Gastroesophageal sphincter (tissue), 3 donors: ENCODE data around the gene FAM13A.

Source experiments
- EP300 ChIP-seq: sonication (generic); formaldehyde crosslinking; IDR thresholded peaks from one replicate; pipeline ENCODE4 v1.6.1; 2017; ENCODE audit warnings: antibody characterized with exemption, mild to moderate bottlenecking
- POLR2A ChIP-seq, 2 donors: fragments of 450-650 bp; IDR thresholded peaks; one replicate each; pipeline ENCODE4 v1.6.1; 2017; ENCODE audit warnings: antibody characterized with exemption in 2 of 2, mild to moderate bottlenecking in 2 of 2, moderate library complexity in 1 of 2
- TF ChIP-seq, protein P1 (sequence below), 4 experiments: fragments of 200-600 bp in 2 of 4; fragments of 450-650 bp in 2 of 4; sonication (generic) in 1 of 4; IDR thresholded peaks; one replicate each; pipeline ENCODE4 v1.5.1; 2017 to 2019; ENCODE audit warnings: antibody characterized with exemption in 4 of 4, mild to moderate bottlenecking in 2 of 4, moderate library complexity in 2 of 4

DNA sequence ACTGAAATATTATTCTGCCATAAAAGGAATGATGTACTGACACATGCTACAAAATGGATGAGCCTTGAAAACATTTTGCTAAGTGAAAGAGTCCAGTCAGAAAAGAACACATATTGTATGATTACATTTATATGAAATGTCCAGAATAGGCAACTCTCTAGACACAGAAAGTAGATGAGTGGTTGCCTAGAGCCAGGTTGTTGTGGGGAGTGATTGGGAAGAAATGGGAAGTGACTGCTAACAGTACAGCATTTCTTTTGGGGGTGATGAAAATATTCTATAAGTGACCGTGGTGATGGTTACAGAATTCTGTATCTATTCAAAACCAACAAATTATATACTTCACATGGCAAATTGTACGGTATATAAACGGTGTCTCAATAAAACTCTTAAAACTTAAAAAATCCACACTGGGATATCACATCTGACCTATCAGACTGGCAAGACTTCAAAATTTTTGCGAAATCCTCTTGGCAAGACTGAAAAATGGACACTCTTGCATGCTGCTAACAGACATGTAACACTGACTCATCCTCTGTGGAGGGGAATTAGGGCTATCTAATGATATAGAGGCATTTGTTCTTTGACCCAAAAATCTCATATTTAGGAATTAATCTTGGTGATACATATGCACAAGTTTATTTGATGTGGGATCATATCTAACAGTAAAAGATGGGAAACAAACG, 71.8 kb downstream of the FAM13A start:
- TF ChIP-seq POLR2A (IDR thresholded peaks at IDR 0.05), result no peak
- TF ChIP-seq EP300, result no peak
- TF ChIP-seq, protein P1, sequence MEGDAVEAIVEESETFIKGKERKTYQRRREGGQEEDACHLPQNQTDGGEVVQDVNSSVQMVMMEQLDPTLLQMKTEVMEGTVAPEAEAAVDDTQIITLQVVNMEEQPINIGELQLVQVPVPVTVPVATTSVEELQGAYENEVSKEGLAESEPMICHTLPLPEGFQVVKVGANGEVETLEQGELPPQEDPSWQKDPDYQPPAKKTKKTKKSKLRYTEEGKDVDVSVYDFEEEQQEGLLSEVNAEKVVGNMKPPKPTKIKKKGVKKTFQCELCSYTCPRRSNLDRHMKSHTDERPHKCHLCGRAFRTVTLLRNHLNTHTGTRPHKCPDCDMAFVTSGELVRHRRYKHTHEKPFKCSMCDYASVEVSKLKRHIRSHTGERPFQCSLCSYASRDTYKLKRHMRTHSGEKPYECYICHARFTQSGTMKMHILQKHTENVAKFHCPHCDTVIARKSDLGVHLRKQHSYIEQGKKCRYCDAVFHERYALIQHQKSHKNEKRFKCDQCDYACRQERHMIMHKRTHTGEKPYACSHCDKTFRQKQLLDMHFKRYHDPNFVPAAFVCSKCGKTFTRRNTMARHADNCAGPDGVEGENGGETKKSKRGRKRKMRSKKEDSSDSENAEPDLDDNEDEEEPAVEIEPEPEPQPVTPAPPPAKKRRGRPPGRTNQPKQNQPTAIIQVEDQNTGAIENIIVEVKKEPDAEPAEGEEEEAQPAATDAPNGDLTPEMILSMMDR (IDR thresholded peaks at IDR 0.05), result no peak
